ENCODE measurements around the gene RBM10.

- TF ChIP-seq CTCF (conservative IDR thresholded peaks at IDR 0.05; ENCODE audit: low read length) (no peak), EZH2phosphoT487 (IDR thresholded peaks at IDR 0.05; ENCODE audit: borderline replicate concordance, low read depth, low read length) (no peak)
Observed at GRCh38 chrX:47112316-47112954, 32.6 kb upstream of the RBM10 start.
